HG03039 (cell line): ENCODE data around the gene NCKAP5.
"Not testable (repeated sequence)": the region's sequence is repeated elsewhere in the genome, so short reads cannot be mapped to it uniquely, and the experiment has no call there.

Experiments used
- ATAC-seq: cut with Tn5 transposase; IDR thresholded peaks from one replicate; pipeline ENCODE4 v1.9.1; 2021; ENCODE audit warnings: mild to moderate bottlenecking, moderate library complexity; ENCODE audit not compliant: unreplicated experiment

NCKAP5 gene

GRCh38 chr2:132715386-132716351 is 852.6 kb downstream of the NCKAP5 start:
- no peak for ATAC-seq

GRCh38 chr2:132703396-132703795 is 864.9 kb downstream of the NCKAP5 start:
- ATAC-seq = no peak

- no peak for ATAC-seq
These were observed 866.5 kb downstream of the NCKAP5 start for GRCh38 chr2:132701810-132702209.

GRCh38 chr2:132699802-132700201 is 868.5 kb downstream of the NCKAP5 start:
- not testable (repeated sequence) for ATAC-seq

GRCh38 chr2:132698347-132698746 is 869.9 kb downstream of the NCKAP5 start:
- not testable (repeated sequence) for ATAC-seq

GRCh38 chr2:132697556-132698205 is 870.6 kb downstream of the NCKAP5 start:
- no peak for ATAC-seq

GRCh38 chr2:132692816-132693215 is 875.4 kb downstream of the NCKAP5 start:
- no peak for ATAC-seq

- no peak for ATAC-seq
These were observed 876.7 kb downstream of the NCKAP5 start for GRCh38 chr2:132691556-132691955.

GRCh38 chr2:132690664-132691303 is 877.5 kb downstream of the NCKAP5 start:
- ATAC-seq = no peak

- no peak for ATAC-seq
These were observed 886.5 kb downstream of the NCKAP5 start for GRCh38 chr2:132681766-132682165.

- ATAC-seq = no peak
These were observed 887.7 kb downstream of the NCKAP5 start for GRCh38 chr2:132680544-132680943.

GRCh38 chr2:132678483-132678882 is 889.8 kb downstream of the NCKAP5 start:
- no peak for ATAC-seq

GRCh38 chr2:132677661-132678060 is 890.6 kb downstream of the NCKAP5 start:
- no peak for ATAC-seq

GRCh38 chr2:132676999-132677398 is 891.3 kb downstream of the NCKAP5 start:
- ATAC-seq = no peak

- no peak for ATAC-seq
These were observed 897.0 kb downstream of the NCKAP5 start for GRCh38 chr2:132671151-132671835.

GRCh38 chr2:132670496-132671150 is 897.6 kb downstream of the NCKAP5 start:
- ATAC-seq = no peak

- ATAC-seq = no peak
These were observed 898.3 kb downstream of the NCKAP5 start, which contains the start of gene LYPD1 for GRCh38 chr2:132669908-132670495. Gene LYPD1 (minus strand): TSS chr2:132670205. CDS start chr2:132669932, 273 bp downstream.

- no peak for ATAC-seq
These were observed 899.0 kb downstream of the NCKAP5 start for GRCh38 chr2:132668987-132669907.
